SIG-M5 treated with dmso at 0.1 percent for 504 hours (cell line): ENCODE measurements around the gene ACOX2.

ENCODE experiments used
- DNase-seq: peaks from one replicate; lab custom pipeline; 2025; ENCODE audit not compliant: unreplicated experiment; lab: John Stamatoyannopoulos, UW

ACOX2 gene

GRCh38 chr3:58536501-58537411, at the start of gene ACOX2:
Gene ACOX2 (minus strand): TSS chr3:58537190. CDS start chr3:58535106, 2,084 bp downstream.
- no peak for DNase-seq

- DNase-seq: no peak
These were observed 49.0 kb upstream of the ACOX2 start for GRCh38 chr3:58585994-58586393.

- DNase-seq: peak; percentile 29
These were observed 48.2 kb upstream of the ACOX2 start for GRCh38 chr3:58585005-58585786.

GRCh38 chr3:58584690-58585004, 47.7 kb upstream of the ACOX2 start:
- no peak for DNase-seq

GRCh38 chr3:58581328-58582091, 44.5 kb upstream of the ACOX2 start:
- DNase-seq: no peak

GRCh38 chr3:58580826-58581327, 43.9 kb upstream of the ACOX2 start:
- no peak for DNase-seq

- DNase-seq: no peak
These were observed 41.9 kb upstream of the ACOX2 start for GRCh38 chr3:58578873-58579272.

- no peak for DNase-seq
These were observed 40.4 kb upstream of the ACOX2 start, which contains the start of gene FAM107A for GRCh38 chr3:58577269-58577821. Gene FAM107A (minus strand): TSS chr3:58577391. CDS start chr3:58569860, 7,531 bp downstream.

GRCh38 chr3:58576716-58577115, 39.7 kb upstream of the ACOX2 start:
- no peak for DNase-seq

GRCh38 chr3:58575971-58576652, 39.1 kb upstream of the ACOX2 start:
- DNase-seq: no peak

- DNase-seq: no peak
These were observed 37.7 kb upstream of the ACOX2 start for GRCh38 chr3:58574682-58575081.

- DNase-seq: no peak
These were observed 37.1 kb upstream of the ACOX2 start for GRCh38 chr3:58574106-58574505.

- no peak for DNase-seq
These were observed 36.6 kb upstream of the ACOX2 start for GRCh38 chr3:58573640-58574039.

GRCh38 chr3:58572634-58573230, 35.7 kb upstream of the ACOX2 start:
- DNase-seq: no peak

GRCh38 chr3:58572013-58572633, 35.1 kb upstream of the ACOX2 start:
- no peak for DNase-seq

GRCh38 chr3:58570851-58571250, 33.9 kb upstream of the ACOX2 start:
- DNase-seq: no peak

GRCh38 chr3:58569287-58570001, 32.5 kb upstream of the ACOX2 start:
- no peak for DNase-seq

GRCh38 chr3:58568572-58569286, 31.7 kb upstream of the ACOX2 start:
- peak; percentile 57 for DNase-seq
